ENCODE data around the gene ELFN1. TPM values are rescaled to one million over a fixed set of nuclear protein-coding genes. Genes with fewer than 3 reads are reported as not detected.

ELFN1 gene
- total RNA-seq, 4 donors from 2014 or later = 0.12 to 1.0 (median 0.46) TPM

DNA sequence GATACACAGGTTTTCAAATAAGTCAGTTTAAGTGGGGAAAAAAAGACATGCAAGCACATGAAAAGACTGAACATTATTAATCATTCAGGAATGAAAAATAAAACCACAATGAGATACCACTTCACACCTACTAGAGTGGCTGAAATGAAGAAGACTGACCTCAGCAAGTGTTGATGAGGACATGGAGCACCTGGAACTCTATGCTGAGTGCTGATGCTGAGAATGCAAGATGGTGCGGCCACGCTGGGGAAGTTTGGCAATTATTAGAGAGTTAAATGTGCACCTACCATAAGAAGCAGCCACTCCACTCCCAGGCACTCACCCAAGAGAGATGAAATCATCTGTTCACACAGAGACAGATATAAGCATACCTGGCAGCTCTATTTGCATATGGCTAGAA is 32.9 kb upstream of the ELFN1 start:
- no peak for ATAC-seq
- H3K36me3 ChIP-seq = no peaks in the 10 kb centered on the region
- intact Hi-C loops (cut with DNase I; ENCODE audit: low total_unique reads) = no loop called here
- in situ Hi-C loops (cut with MboI; ENCODE audit: low sequenced_read_pairs in 4 of 4) = no loop called here
- no peak overlapping the region for H3K4me3 ChIP-seq
- H3K4me1 ChIP-seq = peaks cover 8 to 20% of the 10 kb centered on the region in 2 donors
- no peaks in the 10 kb centered on the region for H3K9me3 ChIP-seq
- peak overlapping the region in 2 of 4 donors; percentile 80 to 86 for H3K27ac ChIP-seq
- H3K27me3 ChIP-seq = no peaks in the 10 kb centered on the region
- TF ChIP-seq, protein P1, sequence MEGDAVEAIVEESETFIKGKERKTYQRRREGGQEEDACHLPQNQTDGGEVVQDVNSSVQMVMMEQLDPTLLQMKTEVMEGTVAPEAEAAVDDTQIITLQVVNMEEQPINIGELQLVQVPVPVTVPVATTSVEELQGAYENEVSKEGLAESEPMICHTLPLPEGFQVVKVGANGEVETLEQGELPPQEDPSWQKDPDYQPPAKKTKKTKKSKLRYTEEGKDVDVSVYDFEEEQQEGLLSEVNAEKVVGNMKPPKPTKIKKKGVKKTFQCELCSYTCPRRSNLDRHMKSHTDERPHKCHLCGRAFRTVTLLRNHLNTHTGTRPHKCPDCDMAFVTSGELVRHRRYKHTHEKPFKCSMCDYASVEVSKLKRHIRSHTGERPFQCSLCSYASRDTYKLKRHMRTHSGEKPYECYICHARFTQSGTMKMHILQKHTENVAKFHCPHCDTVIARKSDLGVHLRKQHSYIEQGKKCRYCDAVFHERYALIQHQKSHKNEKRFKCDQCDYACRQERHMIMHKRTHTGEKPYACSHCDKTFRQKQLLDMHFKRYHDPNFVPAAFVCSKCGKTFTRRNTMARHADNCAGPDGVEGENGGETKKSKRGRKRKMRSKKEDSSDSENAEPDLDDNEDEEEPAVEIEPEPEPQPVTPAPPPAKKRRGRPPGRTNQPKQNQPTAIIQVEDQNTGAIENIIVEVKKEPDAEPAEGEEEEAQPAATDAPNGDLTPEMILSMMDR (IDR thresholded peaks at IDR 0.05 in 4 of 5, conservative IDR thresholded peaks at IDR 0.05 in 1 of 5) = no peak
- no peak for TF ChIP-seq POLR2A (IDR thresholded peaks at IDR 0.05)
- DNase-seq = no peak

DNA sequence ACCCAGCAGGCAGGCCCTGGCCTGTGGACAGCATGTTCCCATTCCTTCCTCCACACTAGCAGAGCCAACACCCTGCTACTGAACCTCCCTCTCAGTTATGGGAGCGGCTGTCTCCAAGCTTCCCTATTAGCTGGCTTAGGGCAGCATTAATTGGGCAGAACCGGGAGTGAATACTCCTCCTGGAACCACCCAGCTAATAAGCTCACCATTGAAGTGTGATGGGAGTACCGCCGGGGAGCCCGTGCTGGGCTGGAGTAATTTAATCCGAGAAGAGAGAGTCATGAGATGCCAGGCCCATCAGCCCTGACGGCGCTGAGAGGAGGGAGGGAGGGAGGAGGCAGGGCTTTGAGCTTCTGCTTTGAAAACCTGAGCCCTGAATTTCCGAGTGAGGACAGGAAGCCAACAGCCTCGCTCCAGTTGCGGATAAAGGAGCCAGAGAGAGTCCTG is 31.8 kb upstream of the ELFN1 start:
- intact Hi-C loops (cut with DNase I; ENCODE audit: low total_unique reads) = loop anchor here (1.0 kb wide), 1 partner anchor 10 kb away; no protein-coding TSS in a partner anchor
- peaks cover 8 to 20% of the 10 kb centered on the region in 2 donors for H3K4me1 ChIP-seq
- no peak for TF ChIP-seq POLR2A (IDR thresholded peaks at IDR 0.05)
- TF ChIP-seq, protein P1 (IDR thresholded peaks at IDR 0.05 in 4 of 5, conservative IDR thresholded peaks at IDR 0.05 in 1 of 5) = no peak
- in situ Hi-C loops (cut with MboI; ENCODE audit: low sequenced_read_pairs in 4 of 4) = no loop called here
- no peaks in the 10 kb centered on the region for H3K9me3 ChIP-seq
- no peaks in the 10 kb centered on the region for H3K36me3 ChIP-seq
- H3K27ac ChIP-seq = peak overlapping the region; percentile 71 to 86 (median 78)
- no peak overlapping the region for H3K4me3 ChIP-seq
- peak; percentile 88 to 92 for ATAC-seq
- DNase-seq = peak; percentile 75
- no peaks in the 10 kb centered on the region for H3K27me3 ChIP-seq

DNA sequence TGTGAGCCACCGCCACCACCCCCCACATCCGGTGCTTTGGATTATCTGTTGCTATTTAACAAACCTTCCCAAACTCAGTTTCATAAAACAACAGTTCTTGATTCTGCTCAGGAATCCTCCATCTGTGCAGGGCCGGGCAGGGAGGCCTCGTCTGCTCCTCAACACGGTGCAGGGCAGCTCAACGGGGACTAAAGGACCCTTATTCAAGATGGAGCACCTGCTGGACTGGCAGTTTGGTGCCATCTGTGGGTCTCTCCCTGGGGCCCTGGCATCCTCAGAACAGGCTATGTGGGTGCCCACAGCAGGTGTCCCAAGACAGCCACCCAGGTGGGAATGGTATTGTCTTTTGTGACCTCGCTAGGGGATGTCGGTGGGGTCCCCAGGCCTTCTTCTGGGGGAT is 31.0 kb upstream of the ELFN1 start:
- H3K9me3 ChIP-seq = no peaks in the 10 kb centered on the region
- H3K36me3 ChIP-seq = no peaks in the 10 kb centered on the region
- in situ Hi-C loops (cut with MboI; ENCODE audit: low sequenced_read_pairs in 4 of 4) = no loop called here
- TF ChIP-seq, protein P1 (IDR thresholded peaks at IDR 0.05 in 4 of 5, conservative IDR thresholded peaks at IDR 0.05 in 1 of 5) = no peak
- TF ChIP-seq POLR2A (IDR thresholded peaks at IDR 0.05) = no peak
- ATAC-seq (no peak), DNase-seq (no peak)
- intact Hi-C loops (cut with DNase I; ENCODE audit: low total_unique reads) = no loop called here
- H3K27me3 ChIP-seq = no peaks in the 10 kb centered on the region
- no peak overlapping the region for H3K4me3 ChIP-seq
- peaks cover 8 to 20% of the 10 kb centered on the region in 2 donors for H3K4me1 ChIP-seq
- peak overlapping the region; percentile 71 to 86 (median 78) for H3K27ac ChIP-seq

DNA sequence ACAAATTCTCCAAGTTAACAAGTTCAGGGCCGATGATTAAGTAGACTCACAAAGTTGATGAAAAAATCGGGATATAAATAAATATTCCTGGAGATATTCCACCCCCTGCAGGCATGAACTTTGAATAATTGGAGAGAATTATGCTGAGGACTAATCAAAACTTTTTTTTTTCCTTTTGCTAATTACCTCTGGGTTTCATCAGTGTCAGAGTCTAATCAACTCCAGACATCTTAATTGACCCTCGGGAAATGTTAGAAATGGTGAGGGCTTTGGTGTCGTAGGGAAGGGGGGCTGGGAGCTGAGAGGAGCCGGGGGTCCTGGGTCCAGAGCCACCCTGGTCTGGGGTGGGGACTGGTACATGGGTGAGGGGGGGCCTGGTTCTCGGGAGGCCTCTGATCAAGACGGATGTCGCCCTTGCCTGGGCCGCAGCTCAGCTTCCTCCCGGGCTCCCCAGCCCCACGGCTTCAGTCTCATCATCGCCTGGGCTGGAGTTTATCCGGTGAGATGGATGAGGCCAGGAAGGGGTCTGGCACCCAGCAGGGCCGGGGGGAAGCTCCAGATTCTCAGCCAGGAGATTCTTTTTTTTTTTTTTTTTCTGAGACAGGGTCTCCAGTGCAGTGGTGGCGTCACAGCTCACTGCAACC is 30.4 kb upstream of the ELFN1 start:
- Histone ChIP-seq H3K27ac (peak overlapping the region in 2 of 4 donors; percentile 80 to 86), H3K4me3 (no peak overlapping the region), H3K4me1 (peaks cover 8 to 22% of the 10 kb centered on the region in 2 donors), H3K36me3 (no peaks in the 10 kb centered on the region), H3K27me3 (no peaks in the 10 kb centered on the region), H3K9me3 (no peaks in the 10 kb centered on the region)
- ATAC-seq = no peak
- in situ Hi-C loops (cut with MboI; ENCODE audit: low sequenced_read_pairs in 4 of 4) = no loop called here
- TF ChIP-seq, protein P1 (IDR thresholded peaks at IDR 0.05 in 4 of 5, conservative IDR thresholded peaks at IDR 0.05 in 1 of 5) = no peak
- no peak for TF ChIP-seq POLR2A (IDR thresholded peaks at IDR 0.05)
- DNase-seq = no peak
- intact Hi-C loops (cut with DNase I; ENCODE audit: low total_unique reads) = no loop called here

Measured in gastrocnemius medialis (tissue), 4 donors.